ENCODE data around the gene GABBR2.

DNA sequence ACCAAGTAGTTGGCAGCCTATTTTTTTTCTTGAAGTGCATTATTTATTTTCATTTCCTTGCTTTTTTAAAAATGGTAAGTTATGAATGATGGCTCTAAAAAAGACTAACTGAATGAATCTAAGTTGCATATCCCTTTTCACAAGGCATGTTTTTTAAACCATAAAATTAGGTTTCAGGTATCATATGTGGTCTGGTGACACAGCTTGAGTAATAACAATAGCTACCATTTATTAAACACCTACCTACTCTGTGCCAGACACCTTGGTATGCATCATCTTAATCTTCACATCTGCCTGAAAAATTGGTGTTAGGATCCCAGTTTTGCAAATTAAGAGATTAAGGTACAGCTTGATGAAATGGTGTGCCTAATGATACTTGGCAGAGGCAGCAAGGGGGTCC lies 4.3 kb upstream of the GABBR2 start:
- no peak for TF ChIP-seq YY1 (IDR thresholded peaks at IDR 0.05; ENCODE audit: low read depth, low read length)
- TF ChIP-seq ASH2L (IDR thresholded peaks at IDR 0.05; ENCODE audit: low read length), result no peak
- no peak for TF ChIP-seq RAD21 (IDR thresholded peaks at IDR 0.05 in 1 of 2, conservative IDR thresholded peaks at IDR 0.05 in 1 of 2; ENCODE audit: low read depth in 2 of 2, low read length in 2 of 2)
- TF ChIP-seq POLR2A (IDR thresholded peaks at IDR 0.05; ENCODE audit: control extremely low read depth in 1 of 2, low read depth in 2 of 2, low read length in 2 of 2), result no peak
- TF ChIP-seq EZH2 (IDR thresholded peaks at IDR 0.05; ENCODE audit: low read depth, low read length, severe bottlenecking), result no peak
- no peak for TF ChIP-seq POLR2AphosphoS5 (IDR thresholded peaks at IDR 0.05; ENCODE audit: low read depth, low read length)

All from H1 (cell line).